ENCODE measurements around the gene CAMKK1.
"Not testable (repeated sequence)": the region's sequence is repeated elsewhere in the genome, so short reads cannot be mapped to it uniquely, and the experiment has no call there.

The CAMKK1 gene

DNA sequence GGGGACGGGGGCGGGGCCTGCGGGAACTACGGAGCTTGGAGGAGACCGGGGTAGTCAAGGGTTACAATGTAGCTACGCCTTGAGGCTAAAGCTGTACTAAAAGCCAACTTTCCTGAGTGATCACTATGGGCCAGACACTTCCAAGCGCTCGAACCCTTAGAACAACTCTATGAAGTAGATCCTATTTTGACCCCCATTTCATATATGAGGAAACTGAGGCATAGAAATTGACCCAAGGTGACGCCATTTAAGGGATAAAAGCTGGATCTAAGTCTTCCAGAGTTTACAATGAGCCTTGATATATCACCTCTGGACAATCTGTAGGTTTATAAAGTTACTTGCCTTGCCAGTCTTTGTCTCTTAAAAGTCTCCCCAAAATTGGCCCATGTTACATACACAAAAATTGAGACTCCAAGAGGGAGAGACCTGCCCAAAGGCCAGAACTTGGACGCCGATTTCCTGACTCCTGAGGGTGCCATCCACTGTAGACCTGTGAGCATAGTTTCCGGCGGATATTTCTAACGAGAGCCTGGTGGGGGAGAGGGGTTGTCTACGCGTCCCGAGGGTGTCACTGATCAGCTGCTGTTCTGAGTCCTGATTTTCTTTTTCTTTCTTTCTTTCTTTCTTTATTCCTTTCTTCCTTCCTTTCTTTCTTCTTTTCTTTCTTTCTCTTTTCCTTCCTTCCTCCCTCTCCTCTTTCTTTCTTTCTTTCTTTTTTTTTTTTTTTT, 46.3 kb downstream of the CAMKK1 start:
- in situ Hi-C loops (cut with MboI; ENCODE audit: low sequenced_read_pairs, unreplicated experiment): no loop called here
- no peak for DNase-seq (ENCODE audit: low spot score)
- TF ChIP-seq, protein P1, sequence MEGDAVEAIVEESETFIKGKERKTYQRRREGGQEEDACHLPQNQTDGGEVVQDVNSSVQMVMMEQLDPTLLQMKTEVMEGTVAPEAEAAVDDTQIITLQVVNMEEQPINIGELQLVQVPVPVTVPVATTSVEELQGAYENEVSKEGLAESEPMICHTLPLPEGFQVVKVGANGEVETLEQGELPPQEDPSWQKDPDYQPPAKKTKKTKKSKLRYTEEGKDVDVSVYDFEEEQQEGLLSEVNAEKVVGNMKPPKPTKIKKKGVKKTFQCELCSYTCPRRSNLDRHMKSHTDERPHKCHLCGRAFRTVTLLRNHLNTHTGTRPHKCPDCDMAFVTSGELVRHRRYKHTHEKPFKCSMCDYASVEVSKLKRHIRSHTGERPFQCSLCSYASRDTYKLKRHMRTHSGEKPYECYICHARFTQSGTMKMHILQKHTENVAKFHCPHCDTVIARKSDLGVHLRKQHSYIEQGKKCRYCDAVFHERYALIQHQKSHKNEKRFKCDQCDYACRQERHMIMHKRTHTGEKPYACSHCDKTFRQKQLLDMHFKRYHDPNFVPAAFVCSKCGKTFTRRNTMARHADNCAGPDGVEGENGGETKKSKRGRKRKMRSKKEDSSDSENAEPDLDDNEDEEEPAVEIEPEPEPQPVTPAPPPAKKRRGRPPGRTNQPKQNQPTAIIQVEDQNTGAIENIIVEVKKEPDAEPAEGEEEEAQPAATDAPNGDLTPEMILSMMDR (IDR thresholded peaks at IDR 0.05; ENCODE audit: borderline replicate concordance, control extremely low read depth, extremely low read depth, insufficient read depth, missing control alignments): no peak

DNA sequence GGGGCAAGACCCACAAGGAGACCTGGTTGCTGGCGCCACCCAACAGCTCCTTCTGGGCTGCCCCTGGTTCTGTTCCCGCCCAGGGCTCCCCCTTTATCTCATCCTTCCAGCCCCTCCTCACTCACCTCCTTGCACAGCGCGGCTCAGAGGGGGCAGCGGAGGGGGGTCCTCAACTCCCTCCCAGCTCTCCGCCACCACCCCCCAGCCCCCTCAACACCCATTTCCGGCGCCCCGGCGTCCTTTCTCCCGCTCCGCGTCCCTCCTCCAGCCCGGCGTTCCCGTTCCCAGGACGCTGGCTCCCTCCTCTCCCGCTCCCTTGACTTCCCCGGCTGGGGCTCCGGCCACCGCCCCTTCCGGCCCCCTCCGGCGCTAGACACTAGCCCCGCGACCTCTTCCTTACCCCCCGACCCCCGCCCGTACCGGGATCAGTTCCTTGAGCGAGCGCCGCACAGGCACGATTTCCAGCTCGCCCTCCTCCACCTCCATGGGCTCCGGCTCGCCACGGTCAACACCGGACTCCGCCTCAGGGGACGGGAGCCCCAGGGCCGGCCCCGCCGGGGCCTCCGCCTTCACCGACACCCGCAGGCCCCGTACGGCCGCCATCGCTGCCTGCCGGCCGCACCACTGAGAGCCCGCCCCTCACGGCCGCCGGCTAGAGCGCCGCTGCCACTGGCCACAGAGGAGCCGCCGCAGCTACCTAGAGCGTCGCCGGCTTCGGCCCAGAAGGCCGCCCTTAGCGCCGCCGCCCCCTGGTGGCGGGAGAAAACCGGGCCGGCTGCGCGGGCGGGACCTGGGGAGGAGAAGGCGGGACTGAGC, 47.0 kb downstream of the CAMKK1 start, which contains the start of gene NCBP3:
TSS of gene NCBP3 (minus strand) at position 626 of the 816 bp plus-strand sequence. CDS start at position 603, 23 bp downstream.
- peak; percentile 99 for DNase-seq (ENCODE audit: low spot score)
- in situ Hi-C loops (cut with MboI; ENCODE audit: low sequenced_read_pairs, unreplicated experiment): no loop called here
- TF ChIP-seq, protein P1 (IDR thresholded peaks at IDR 0.05; ENCODE audit: borderline replicate concordance, control extremely low read depth, extremely low read depth, insufficient read depth, missing control alignments): peak; percentile 99

DNA sequence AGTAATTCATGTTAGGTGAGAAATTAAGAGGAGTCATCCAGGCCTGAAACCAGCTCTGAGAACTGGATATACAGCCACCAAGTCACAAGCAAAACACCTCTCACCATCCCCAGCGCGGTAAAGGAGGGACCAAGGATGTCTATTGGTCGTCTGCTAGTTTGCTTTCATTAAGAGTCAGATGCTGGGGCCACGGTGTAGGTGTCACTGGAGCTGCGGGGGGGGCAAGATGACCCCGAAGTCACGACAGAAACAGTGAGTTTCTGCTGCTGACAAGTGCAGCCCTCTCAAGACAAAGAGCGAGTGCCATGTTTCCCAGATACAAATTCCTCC, 47.6 kb downstream of the CAMKK1 start:
- TF ChIP-seq, protein P1 (IDR thresholded peaks at IDR 0.05; ENCODE audit: borderline replicate concordance, control extremely low read depth, extremely low read depth, insufficient read depth, missing control alignments): no peak
- in situ Hi-C loops (cut with MboI; ENCODE audit: low sequenced_read_pairs, unreplicated experiment): no loop called here
- peak; percentile 75 for DNase-seq (ENCODE audit: low spot score)

DNA sequence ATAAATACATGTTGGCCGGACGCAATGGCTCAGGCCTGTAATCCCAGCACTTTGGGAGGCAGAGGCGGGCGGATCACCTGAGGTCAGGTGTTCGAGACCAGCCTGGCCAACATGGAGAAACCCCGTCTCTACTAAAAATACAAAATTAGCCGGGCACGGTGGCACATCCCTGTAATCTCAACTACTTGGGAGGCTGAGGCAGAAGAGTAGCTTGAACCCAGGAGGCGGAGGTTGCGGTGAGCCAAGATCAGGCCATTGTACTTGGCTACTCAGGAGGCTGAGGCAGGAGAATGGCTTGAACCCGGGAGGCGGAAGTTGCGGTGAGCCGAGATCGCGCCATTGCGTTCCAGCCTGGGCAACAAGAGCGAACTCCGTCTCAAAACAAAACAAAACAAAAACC, 48.3 kb downstream of the CAMKK1 start:
- in situ Hi-C loops (cut with MboI; ENCODE audit: low sequenced_read_pairs, unreplicated experiment); DNase-seq (ENCODE audit: low spot score): not testable (repeated sequence)

DNA sequence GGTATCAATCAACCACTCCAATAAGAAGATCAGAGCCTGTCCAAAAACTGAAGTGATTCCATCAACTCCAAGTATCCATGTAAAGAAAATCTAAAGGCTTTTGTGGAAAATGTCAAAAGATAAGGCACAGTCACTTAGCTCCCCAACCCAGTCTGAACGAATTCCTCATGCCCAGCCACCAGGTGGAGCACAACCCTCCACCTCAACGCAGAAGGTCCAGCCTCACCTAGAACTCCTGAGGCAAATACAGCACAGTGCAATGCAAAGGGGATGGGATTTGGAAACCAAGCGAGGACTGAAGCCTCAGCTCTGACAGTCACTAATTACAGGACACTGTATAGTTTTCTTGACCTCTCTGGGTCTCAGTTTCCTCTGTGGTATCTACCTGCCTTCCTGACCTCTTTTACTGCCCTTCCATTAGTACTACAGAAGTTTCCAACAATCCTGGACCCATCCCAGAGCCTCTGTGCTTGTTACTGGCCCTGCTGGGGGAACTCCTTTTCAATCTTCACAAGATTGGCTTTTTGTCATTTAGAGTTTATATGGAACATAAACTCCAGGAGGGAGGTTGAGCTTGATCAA, 48.8 kb downstream of the CAMKK1 start:
- TF ChIP-seq, protein P1 (IDR thresholded peaks at IDR 0.05; ENCODE audit: borderline replicate concordance, control extremely low read depth, extremely low read depth, insufficient read depth, missing control alignments): peak; percentile 62
- peak; percentile 65 for DNase-seq (ENCODE audit: low spot score)
- in situ Hi-C loops (cut with MboI; ENCODE audit: low sequenced_read_pairs, unreplicated experiment): no loop called here

DNA sequence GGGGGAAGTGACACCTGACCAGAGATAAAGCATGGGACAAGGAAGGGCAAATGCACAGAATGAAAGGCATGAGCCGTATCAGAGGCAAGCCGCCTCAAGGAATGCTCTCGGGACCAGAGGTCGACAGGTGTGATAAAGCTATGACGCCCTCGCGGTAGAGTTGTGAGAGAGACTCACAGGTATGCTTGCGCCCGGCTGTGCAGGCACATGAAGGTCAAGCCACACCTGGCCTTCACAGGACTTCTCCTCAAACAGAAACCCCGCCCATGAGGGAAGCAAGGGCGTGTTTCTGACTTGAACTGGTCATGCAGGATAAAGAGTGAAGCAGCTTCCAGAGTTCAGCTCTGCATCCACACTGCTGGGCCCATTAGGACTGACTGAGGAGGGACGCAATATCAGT, 54.6 kb downstream of the CAMKK1 start:
- TF ChIP-seq, protein P1 (IDR thresholded peaks at IDR 0.05; ENCODE audit: borderline replicate concordance, control extremely low read depth, extremely low read depth, insufficient read depth, missing control alignments): no peak
- DNase-seq (ENCODE audit: low spot score): no peak
- in situ Hi-C loops (cut with MboI; ENCODE audit: low sequenced_read_pairs, unreplicated experiment): no loop called here

DNA sequence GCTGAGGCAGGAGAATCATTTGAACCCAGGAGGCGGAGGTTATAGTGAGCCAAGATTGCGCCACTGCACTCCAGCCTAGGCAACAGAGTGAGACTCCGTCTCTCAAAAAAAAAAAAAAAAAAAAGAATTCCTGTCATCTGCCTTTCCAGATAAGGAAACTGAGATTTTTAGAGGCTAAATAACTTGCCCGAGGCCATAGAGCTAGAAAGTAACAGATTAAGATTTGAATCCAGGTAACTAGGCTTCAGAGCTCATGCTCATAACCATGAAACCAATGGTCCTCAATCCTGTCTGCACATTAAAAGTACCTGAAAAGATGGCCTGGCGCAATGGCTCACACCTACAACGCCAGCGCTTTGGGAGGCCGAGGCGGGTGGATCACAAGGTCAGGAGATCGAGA, 56.3 kb downstream of the CAMKK1 start:
- in situ Hi-C loops (cut with MboI; ENCODE audit: low sequenced_read_pairs, unreplicated experiment): no loop called here
- TF ChIP-seq, protein P1 (IDR thresholded peaks at IDR 0.05; ENCODE audit: borderline replicate concordance, control extremely low read depth, extremely low read depth, insufficient read depth, missing control alignments): no peak

More for the DNA sequence above, 56.3 kb downstream of the CAMKK1 start:
- DNase-seq (ENCODE audit: low spot score): no peak

Data from GM13976 (cell line).